GM12892 (cell line): ENCODE results near the gene PTPRN2.

Source experiments
- POLR2A ChIP-seq: IDR thresholded peaks from 2 replicates; pipeline ENCODE4 v1.6.1; 2011; ENCODE audit warnings: low read depth, low read length, control low read depth
- POLR2AphosphoS5 ChIP-seq: IDR thresholded peaks from 2 replicates; pipeline ENCODE4 v1.6.1; 2011; ENCODE audit warnings: low read depth, low read length, control low read depth
- TAF1 ChIP-seq: IDR thresholded peaks from 2 replicates; pipeline ENCODE4 v1.6.1; 2011; ENCODE audit warnings: low read depth, mild to moderate bottlenecking, control low read depth, low read length, borderline replicate concordance

DNA sequence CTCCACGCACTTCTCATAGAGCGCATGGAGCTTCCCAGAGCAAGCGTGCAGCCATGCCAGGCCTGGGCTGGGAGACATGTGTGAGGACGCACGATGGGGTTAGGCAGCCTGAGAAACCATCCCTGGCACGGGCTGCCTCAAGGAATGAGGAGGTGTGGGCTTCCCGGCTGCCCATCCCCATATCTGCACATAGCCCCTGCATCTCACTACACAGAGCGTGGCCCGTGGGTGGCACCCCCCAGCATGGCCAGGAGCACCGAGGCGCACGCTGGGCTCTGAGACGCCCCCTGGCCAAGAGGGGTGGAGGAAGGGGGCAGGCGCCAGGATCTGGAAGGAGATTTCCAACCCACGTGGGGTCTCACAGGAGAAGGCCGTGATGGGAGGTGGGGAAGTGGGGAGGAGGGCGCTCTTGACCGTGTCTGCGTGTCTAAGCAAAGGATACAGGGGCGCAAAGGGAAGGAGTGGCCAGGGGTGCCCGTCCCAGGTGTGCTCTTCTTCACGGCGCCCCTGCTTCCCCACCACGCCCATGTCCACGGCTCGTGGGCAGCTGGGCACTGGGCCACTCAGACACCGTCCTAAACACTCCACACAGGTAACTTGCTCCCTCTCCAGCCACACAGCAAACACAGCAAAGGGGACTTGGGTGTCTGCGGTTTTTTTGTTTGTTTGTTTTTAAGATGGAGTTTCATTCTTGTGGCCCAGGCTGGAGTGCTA lies 340.5 kb downstream of the PTPRN2 start:
- TF ChIP-seq POLR2A: no peak
- TF ChIP-seq POLR2AphosphoS5: no peak
- TF ChIP-seq TAF1: no peak
